Measurements from ENCODE around the gene RPS6KL1. TPM values are rescaled to one million over a fixed set of nuclear protein-coding genes. Genes with fewer than 3 reads are reported as not detected.

The RPS6KL1 gene
- polyA plus RNA-seq, 2 of the 4 experiments (the other 2 are of a cell fraction), result 0.32 to 0.99 TPM

DNA sequence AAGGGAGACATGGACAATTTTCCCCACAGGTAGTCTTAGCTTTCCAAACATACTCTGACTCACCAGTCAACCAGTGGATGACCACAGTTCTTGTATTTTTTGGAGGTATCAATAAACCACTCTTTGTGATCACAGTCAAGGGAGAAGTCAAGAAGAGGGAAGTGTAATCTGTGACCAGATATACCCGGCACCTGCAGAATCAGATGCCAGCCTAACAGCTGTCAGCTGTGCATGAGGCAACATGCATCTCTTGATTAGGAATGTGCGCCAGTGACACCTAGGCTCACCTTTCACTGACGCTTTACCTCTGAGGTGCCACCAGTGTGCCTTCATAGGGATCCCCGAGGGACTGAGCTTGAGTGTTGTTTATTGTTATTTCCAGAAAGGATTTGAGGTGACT is 67.1 kb downstream of the RPS6KL1 start:
- ATAC-seq (no peak), FAIRE-seq (no peak), DNase-seq (ENCODE audit: low read depth in 1 of 2, low spot score in 1 of 2) (no peak)
- Histone ChIP-seq H3K4me1 (no peaks in the 10 kb centered on the region), H3K27ac (no peak overlapping the region), H3K9me3 (no peaks in the 10 kb centered on the region), H3K4me2 (no peak overlapping the region), H3K4me3 (no peak overlapping the region)
- 71% methylated on average over 4 of the region's 4 CpGs for WGBS (ENCODE audit: missing lambda C conversion rate)
- TF ChIP-seq CHD4 (IDR thresholded peaks at IDR 0.05; ENCODE audit: borderline replicate concordance) (no peak), NFE2L2 (conservative IDR thresholded peaks at IDR 0.05; ENCODE audit: low read length) (no peak), BCL3 (IDR thresholded peaks at IDR 0.05) (no peak), HOXB5 (CRISPR knock-in tag; IDR thresholded peaks at IDR 0.05) (no peak)
- ChIA-PET CTCF (interaction anchor here (1.2 to 20.9 kb wide), 6 partner anchors 10 to 247 kb away, joined by 3 to 339 read pairs (median 76); partner anchors contain the start of genes DLST, LTBP2 and PROX2), POLR2A (no interaction called here)

DNA sequence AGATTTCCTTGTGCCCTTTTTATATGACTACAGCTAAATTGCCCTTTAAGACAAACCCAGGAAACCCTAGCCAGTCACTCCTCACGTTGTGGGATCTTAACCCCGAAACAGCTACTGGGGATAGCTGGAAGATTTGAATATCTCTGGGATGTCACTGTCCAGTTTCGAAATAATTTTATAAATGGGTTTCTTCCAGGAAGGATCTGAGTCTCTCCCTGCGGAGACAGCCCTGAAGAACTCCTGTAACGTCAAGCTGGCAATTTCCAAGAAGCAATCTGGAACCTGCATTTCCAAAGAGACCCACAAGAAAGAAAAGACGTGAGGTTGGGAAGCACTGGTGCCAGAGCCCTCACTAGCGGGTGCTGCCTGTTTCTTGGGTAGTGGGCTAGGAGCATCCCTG is 68.0 kb downstream of the RPS6KL1 start:
- Histone ChIP-seq H3K27ac (no peak overlapping the region), H3K9me3 (no peaks in the 10 kb centered on the region), H3K4me1 (no peaks in the 10 kb centered on the region), H3K4me3 (no peak overlapping the region), H3K4me2 (no peak overlapping the region)
- 85% methylated on average over 7 of the region's 7 CpGs for WGBS (ENCODE audit: missing lambda C conversion rate)
- no peak for FAIRE-seq
- TF ChIP-seq TFCP2L1 (CRISPR knock-in tag; IDR thresholded peaks at IDR 0.05) (no peak), HOXA7 (CRISPR knock-in tag; IDR thresholded peaks at IDR 0.05) (no peak), HES2 (IDR thresholded peaks at IDR 0.05) (no peak), MAFK (IDR thresholded peaks at IDR 0.05; ENCODE audit: partially characterized antibody) (no peak), ELK1 (IDR thresholded peaks at IDR 0.05; ENCODE audit: low read depth, low read length) (no peak), HOXB5 (CRISPR knock-in tag; IDR thresholded peaks at IDR 0.05) (no peak), BCL3 (IDR thresholded peaks at IDR 0.05) (no peak), RAD21 (conservative IDR thresholded peaks at IDR 0.05 in 1 of 2, IDR thresholded peaks at IDR 0.05 in 1 of 2) (no peak), MAZ (IDR thresholded peaks at IDR 0.05; ENCODE audit: borderline replicate concordance, low read depth, low read length) (no peak), ZC3H11A (IDR thresholded peaks at IDR 0.05) (no peak), HDAC2 (IDR thresholded peaks at IDR 0.05) (no peak), E2F6 (IDR thresholded peaks at IDR 0.05; ENCODE audit: borderline replicate concordance, low read depth) (no peak), CBX2 (IDR thresholded peaks at IDR 0.05; ENCODE audit: borderline replicate concordance, low read depth) (no peak), FOSB (CRISPR knock-in tag; IDR thresholded peaks at IDR 0.05) (no peak), KDM5A (IDR thresholded peaks at IDR 0.05) (no peak), ZSCAN20 (CRISPR knock-in tag; IDR thresholded peaks at IDR 0.05) (no peak), KDM1A (IDR thresholded peaks at IDR 0.05; ENCODE audit: low read depth) (no peak)
- TF ChIP-seq, protein P1, sequence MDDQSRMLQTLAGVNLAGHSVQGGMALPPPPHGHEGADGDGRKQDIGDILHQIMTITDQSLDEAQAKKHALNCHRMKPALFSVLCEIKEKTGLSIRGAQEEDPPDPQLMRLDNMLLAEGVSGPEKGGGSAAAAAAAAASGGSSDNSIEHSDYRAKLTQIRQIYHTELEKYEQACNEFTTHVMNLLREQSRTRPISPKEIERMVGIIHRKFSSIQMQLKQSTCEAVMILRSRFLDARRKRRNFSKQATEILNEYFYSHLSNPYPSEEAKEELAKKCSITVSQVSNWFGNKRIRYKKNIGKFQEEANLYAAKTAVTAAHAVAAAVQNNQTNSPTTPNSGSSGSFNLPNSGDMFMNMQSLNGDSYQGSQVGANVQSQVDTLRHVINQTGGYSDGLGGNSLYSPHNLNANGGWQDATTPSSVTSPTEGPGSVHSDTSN (IDR thresholded peaks at IDR 0.05), result no peak
- no peak for ATAC-seq
- DNase-seq (ENCODE audit: low read depth in 1 of 2, low spot score in 1 of 2), result no peak
- POLR2A ChIA-PET, result no interaction called here
- CTCF ChIA-PET, result interaction anchor here (0.8 to 20.9 kb wide), 9 partner anchors 8 to 396 kb away, joined by 3 to 339 read pairs (median 4); partner anchors contain the start of genes DLST, LTBP2 and PROX2

Other genes starting within 250 kb of the RPS6KL1 start
- 48.6 and 59.5 TPM in 2 replicates for gene AREL1, start 210.2 kb downstream of the RPS6KL1 start, polyA plus RNA-seq (2011; rRNA removed)
- gene AREL1, start 210.2 kb downstream of the RPS6KL1 start, polyA plus RNA-seq (2017; fragmentation: RNase III; extraction: RNeasy Plus Mini Kit Qiagen cat#74134 plus additional on column Dnase treatment), result 26.4 to 27.5 TPM (median 26.5 TPM) in 3 replicates
- gene FCF1, start 210.1 kb downstream of the RPS6KL1 start, polyA plus RNA-seq (2011; rRNA removed), result 96.1 and 97.2 TPM in 2 replicates
- 80.1 to 93.7 TPM (median 86.3 TPM) in 3 replicates for gene FCF1, start 210.1 kb downstream of the RPS6KL1 start, polyA plus RNA-seq (2017; fragmentation: RNase III; extraction: RNeasy Plus Mini Kit Qiagen cat#74134 plus additional on column Dnase treatment)
- gene YLPM1, start 159.9 kb downstream of the RPS6KL1 start, polyA plus RNA-seq (2011; rRNA removed), result 20.3 and 25.3 TPM in 2 replicates
- gene YLPM1, start 159.9 kb downstream of the RPS6KL1 start, polyA plus RNA-seq (2017; fragmentation: RNase III; extraction: RNeasy Plus Mini Kit Qiagen cat#74134 plus additional on column Dnase treatment), result 37.8 to 39.1 TPM (median 37.9 TPM) in 3 replicates
- gene PROX2, start 47.1 kb downstream of the RPS6KL1 start, polyA plus RNA-seq (2011; rRNA removed), result not detected in 2 replicates
- not detected in 3 replicates for gene PROX2, start 47.1 kb downstream of the RPS6KL1 start, polyA plus RNA-seq (2017; fragmentation: RNase III; extraction: RNeasy Plus Mini Kit Qiagen cat#74134 plus additional on column Dnase treatment)
- gene DLST, start 41.3 kb downstream of the RPS6KL1 start, polyA plus RNA-seq (2011; rRNA removed), result 129 and 137 TPM in 2 replicates
- 102 to 113 TPM (median 102 TPM) in 3 replicates for gene DLST, start 41.3 kb downstream of the RPS6KL1 start, polyA plus RNA-seq (2017; fragmentation: RNase III; extraction: RNeasy Plus Mini Kit Qiagen cat#74134 plus additional on column Dnase treatment)
- 0.52 and 0.63 TPM in 2 replicates for gene PGF, start 32.3 kb upstream of the RPS6KL1 start, polyA plus RNA-seq (2011; rRNA removed)
- 1.1 to 1.2 TPM (median 1.1 TPM) in 3 replicates for gene PGF, start 32.3 kb upstream of the RPS6KL1 start, polyA plus RNA-seq (2017; fragmentation: RNase III; extraction: RNeasy Plus Mini Kit Qiagen cat#74134 plus additional on column Dnase treatment)
- 116 and 142 TPM in 2 replicates for gene EIF2B2, start 79.7 kb upstream of the RPS6KL1 start, polyA plus RNA-seq (2011; rRNA removed)
- 86.2 to 88.4 TPM (median 86.3 TPM) in 3 replicates for gene EIF2B2, start 79.7 kb upstream of the RPS6KL1 start, polyA plus RNA-seq (2017; fragmentation: RNase III; extraction: RNeasy Plus Mini Kit Qiagen cat#74134 plus additional on column Dnase treatment)
- gene MLH3, start 128.2 kb upstream of the RPS6KL1 start, polyA plus RNA-seq (2011; rRNA removed), result 30.8 and 32.3 TPM in 2 replicates
- 15.2 to 16.2 TPM (median 16.0 TPM) in 3 replicates for gene MLH3, start 128.2 kb upstream of the RPS6KL1 start, polyA plus RNA-seq (2017; fragmentation: RNase III; extraction: RNeasy Plus Mini Kit Qiagen cat#74134 plus additional on column Dnase treatment)
- gene ACYP1, start 140.8 kb upstream of the RPS6KL1 start, polyA plus RNA-seq (2011; rRNA removed), result 26.5 and 36.7 TPM in 2 replicates
- gene ACYP1, start 140.8 kb upstream of the RPS6KL1 start, polyA plus RNA-seq (2017; fragmentation: RNase III; extraction: RNeasy Plus Mini Kit Qiagen cat#74134 plus additional on column Dnase treatment), result 30.0 to 34.3 TPM (median 33.3 TPM) in 3 replicates
- gene ZC2HC1C, start 146.4 kb upstream of the RPS6KL1 start, polyA plus RNA-seq (2011; rRNA removed), result 2.4 and 2.7 TPM in 2 replicates
- 2.7 to 3.9 TPM (median 2.8 TPM) in 3 replicates for gene ZC2HC1C, start 146.4 kb upstream of the RPS6KL1 start, polyA plus RNA-seq (2017; fragmentation: RNase III; extraction: RNeasy Plus Mini Kit Qiagen cat#74134 plus additional on column Dnase treatment)
- 75.9 and 79.7 TPM in 2 replicates for gene NEK9, start 203.8 kb upstream of the RPS6KL1 start, polyA plus RNA-seq (2011; rRNA removed)
- 44.3 to 51.1 TPM (median 49.4 TPM) in 3 replicates for gene NEK9, start 203.8 kb upstream of the RPS6KL1 start, polyA plus RNA-seq (2017; fragmentation: RNase III; extraction: RNeasy Plus Mini Kit Qiagen cat#74134 plus additional on column Dnase treatment)

Measured in A549 (cell line).